ENCODE results near the gene AFAP1. TPM values are rescaled to one million over a fixed set of nuclear protein-coding genes. Genes with fewer than 3 reads are reported as not detected.

Gene AFAP1
- total and polyA plus RNA-seq, 2 donors (not counting 3 experiments of a cell fraction or from before 2014, with no cell fraction given): 32.3 to 103 TPM

GRCh38 chr4:7960017-7960789 lies 20.5 kb upstream of the AFAP1 start:
- Histone ChIP-seq H3K27ac (ENCODE audit: insufficient read depth, low read depth, low read length) (peak overlapping the region; percentile 41), H3K9ac (replicated peaks; ENCODE audit: extremely low read depth, insufficient read depth, low read length) (no peak overlapping the region), H3K4me2 (ENCODE audit: insufficient read depth, low read length) (no peak overlapping the region), H4K20me1 (replicated peaks; ENCODE audit: control insufficient read depth, extremely low read depth, insufficient read depth, low read length) (no peaks in the 10 kb centered on the region), H3K27me3 (ENCODE audit: control insufficient read depth in 2 of 2, insufficient read depth in 2 of 2, low read length in 2 of 2) (no peaks in the 10 kb centered on the region), H3K36me3 (ENCODE audit: control insufficient read depth in 2 of 2, extremely low read depth in 1 of 2, insufficient read depth in 2 of 2, low read length in 2 of 2) (no peaks in the 10 kb centered on the region), H3K4me3 (replicated peaks in 1 of 3; ENCODE audit: insufficient read depth in 1 of 3, low read depth in 1 of 3, low read length in 3 of 3) (no peak overlapping the region), H3K4me1 (ENCODE audit: control insufficient read depth, extremely low read depth, insufficient read depth, low read length) (peaks cover 38% of the 10 kb centered on the region), H2AFZ (ENCODE audit: low read depth, low read length) (peak overlapping the region; percentile 13), H3K79me2 (ENCODE audit: control insufficient read depth, insufficient read depth, low read length) (no peaks in the 10 kb centered on the region), H3K9me1 (replicated peaks; ENCODE audit: control insufficient read depth, extremely low read depth, insufficient read depth, low read length) (no peaks in the 10 kb centered on the region), H3K9me3 (replicated peaks; ENCODE audit: control insufficient read depth, insufficient read depth, low read length) (no peaks in the 10 kb centered on the region)
- no TSS peak for BruUV-seq (replicated peaks)
- intact Hi-C loops (cut with micrococcal nuclease): loop anchor here (1.0 kb wide), 1 partner anchor 8 kb away; no protein-coding TSS in a partner anchor
- CTCF ChIA-PET: interaction anchor here (1.3 to 2.3 kb wide), 2 partner anchors 20 to 22 kb away, joined by 4 to 8 read pairs; partner anchors contain the start of gene AFAP1
- FAIRE-seq: no peak
- dilution Hi-C loops (cut with MboI; ENCODE audit: extremely low pct_ligation_motif_present, low sequenced_read_pairs): no loop called here
- POLR2A ChIA-PET: no interaction called here
- TF ChIP-seq EZH2 (IDR thresholded peaks at IDR 0.05; ENCODE audit: borderline replicate concordance, low read depth, low read length, severe bottlenecking): no peak
- no peak for TF ChIP-seq CTCF (IDR thresholded peaks at IDR 0.05; ENCODE audit: extremely low read depth in 1 of 2, insufficient read depth in 1 of 2, low read depth in 1 of 2, low read length in 2 of 2)
- TF ChIP-seq GATA2 (IDR thresholded peaks at IDR 0.05; ENCODE audit: insufficient read depth, insufficient read length, low read depth, low read length): no peak
- TF ChIP-seq JUN (IDR thresholded peaks at IDR 0.05; ENCODE audit: borderline replicate concordance, insufficient read depth, insufficient read length, low read depth): no peak
- no peak for TF ChIP-seq FOS (IDR thresholded peaks at IDR 0.05; ENCODE audit: borderline replicate concordance, insufficient read depth, low read length)
- no peak for TF ChIP-seq MAX (IDR thresholded peaks at IDR 0.05; ENCODE audit: insufficient read depth, insufficient read length)
- no peak for TF ChIP-seq POLR2AphosphoS5 (IDR thresholded peaks at IDR 0.05; ENCODE audit: insufficient read depth, low read depth, low read length)
- no peak for TF ChIP-seq POLR2A (IDR thresholded peaks at IDR 0.05; ENCODE audit: low read depth, low read length)
- DNase-seq (ENCODE audit: low read depth, low spot score): no peak
